Midbrain (tissue), 1 donor: ENCODE data around the gene CTBP2.

Source experiments
- DNase-seq: peaks from one replicate; lab custom pipeline; 2025; lab: John Stamatoyannopoulos, UW

CTBP2 gene

GRCh38 chr10:125043841-125044658 lies 116.3 kb downstream of the CTBP2 start:
- DNase-seq = no peak

- DNase-seq = no peak
These were observed 118.4 kb downstream of the CTBP2 start for GRCh38 chr10:125041856-125042506.

- DNase-seq = no peak
These were observed 121.0 kb downstream of the CTBP2 start for GRCh38 chr10:125039354-125039769.

- peak; percentile 43 for DNase-seq
These were observed 121.7 kb downstream of the CTBP2 start for GRCh38 chr10:125038637-125039036.

GRCh38 chr10:125037145-125037877 lies 123.1 kb downstream of the CTBP2 start:
- DNase-seq = no peak

- peak; percentile 37 for DNase-seq
These were observed 124.6 kb downstream of the CTBP2 start for GRCh38 chr10:125035588-125036295.

- DNase-seq = no peak
These were observed 125.2 kb downstream of the CTBP2 start for GRCh38 chr10:125035136-125035535.

- DNase-seq = no peak
These were observed 125.7 kb downstream of the CTBP2 start for GRCh38 chr10:125034675-125035074.

- no peak for DNase-seq
These were observed 127.0 kb downstream of the CTBP2 start for GRCh38 chr10:125033146-125033924.

- DNase-seq = no peak
These were observed 127.8 kb downstream of the CTBP2 start for GRCh38 chr10:125032474-125033020.

GRCh38 chr10:125030567-125031197 lies 129.7 kb downstream of the CTBP2 start:
- no peak for DNase-seq

- no peak for DNase-seq
These were observed 130.7 kb downstream of the CTBP2 start for GRCh38 chr10:125029584-125030242.

GRCh38 chr10:125027871-125028869 lies 132.2 kb downstream of the CTBP2 start:
- DNase-seq = peak; percentile 35

GRCh38 chr10:125026974-125027735 lies 133.2 kb downstream of the CTBP2 start:
- DNase-seq = no peak

GRCh38 chr10:125026036-125026931 lies 134.1 kb downstream of the CTBP2 start:
- DNase-seq = no peak

GRCh38 chr10:125025341-125025740 lies 135.0 kb downstream of the CTBP2 start:
- no peak for DNase-seq
